Loucy (cell line): Measurements from ENCODE around the gene OTUD5.

Source experiments
- H2AFZ ChIP-seq: fragments of 200-600 bp; sonication (generic); 2 replicates; pipeline ENCODE4 v1.6.0; 2016; ENCODE audit warnings: antibody characterized with exemption, mild to moderate bottlenecking, low read length, moderate library complexity
- H3F3A ChIP-seq: fragments of 200-600 bp; 2 replicates; pipeline ENCODE4 v1.6.0; 2016; ENCODE audit warnings: antibody characterized with exemption, low read depth, mild to moderate bottlenecking
- H3K27me3 ChIP-seq: fragments of 200-600 bp; sonication (generic); 2 replicates; pipeline ENCODE4 v1.6.1; 2014; ENCODE audit warnings: low read length, mild to moderate bottlenecking; ENCODE audit not compliant: insufficient read depth, poor library complexity, severe bottlenecking
- H3K36me3 ChIP-seq: fragments of 200-600 bp; sonication (generic); 2 replicates; pipeline ENCODE4 v1.6.1; 2016; ENCODE audit warnings: low read length; ENCODE audit not compliant: insufficient read depth
- H3K4me1 ChIP-seq: fragments of 200-600 bp; sonication (generic); 2 replicates; pipeline ENCODE4 v1.5.1; 2014; ENCODE audit warnings: low read length, mild to moderate bottlenecking; ENCODE audit not compliant: insufficient read depth, poor library complexity, severe bottlenecking
- H3K4me2 ChIP-seq: fragments of 200-600 bp; sonication (generic); 2 replicates; pipeline ENCODE4 v1.6.0; 2014; ENCODE audit warnings: antibody characterized with exemption, low read length, low read depth, mild to moderate bottlenecking; ENCODE audit not compliant: poor library complexity, severe bottlenecking
- H3K4me3 ChIP-seq: fragments of 200-600 bp; sonication (generic); 2 replicates; pipeline ENCODE4 v1.5.1; 2014; ENCODE audit warnings: low read length, mild to moderate bottlenecking, mixed read lengths; ENCODE audit not compliant: poor library complexity, severe bottlenecking
- H3K79me2 ChIP-seq: fragments of 200-600 bp; sonication (generic); 2 replicates; pipeline ENCODE4 v1.6.1; 2014; ENCODE audit warnings: low read length; ENCODE audit not compliant: insufficient read depth
- H3K9ac ChIP-seq: fragments of 200-600 bp; sonication (generic); 2 replicates; pipeline ENCODE4 v1.6.0; 2014; ENCODE audit warnings: mild to moderate bottlenecking, low read depth, low read length, moderate library complexity; ENCODE audit not compliant: poor library complexity, severe bottlenecking
- H3K9me2 ChIP-seq: fragments of 200-600 bp; sonication (generic); replicated peaks from 2 replicates; pipeline ENCODE4 v1.6.1; 2016; ENCODE audit warnings: low read depth, low read length, mixed read lengths
- H3K9me3 ChIP-seq: fragments of 200-600 bp; sonication (generic); 2 replicates; pipeline ENCODE4 v1.6.1; 2014; ENCODE audit warnings: mild to moderate bottlenecking, antibody characterized with exemption, low read length, low read depth; ENCODE audit not compliant: insufficient read depth
- H4K20me1 ChIP-seq: fragments of 200-600 bp; sonication (generic); 2 replicates; pipeline ENCODE4 v1.6.0; 2014; ENCODE audit warnings: antibody characterized with exemption, low read length, mild to moderate bottlenecking; ENCODE audit not compliant: insufficient read depth, poor library complexity, severe bottlenecking
- CTCF ChIP-seq: fragments of 200-600 bp; sonication (generic); conservative IDR thresholded peaks from 2 replicates; pipeline ENCODE4 v1.5.1; 2014; ENCODE audit warnings: mild to moderate bottlenecking, antibody characterized with exemption, low read length
- EZH2phosphoT487 ChIP-seq: fragments of 200-600 bp; IDR thresholded peaks from 2 replicates; pipeline ENCODE4 v1.6.1; 2018; ENCODE audit warnings: antibody characterized with exemption, mild to moderate bottlenecking, moderate library complexity, borderline replicate concordance

Gene OTUD5

GRCh38 chrX:48978226-48978625 lies 20.8 kb upstream of the OTUD5 start:
- Histone ChIP-seq H3K9ac (no peak overlapping the region), H3K4me1 (no peaks in the 10 kb centered on the region), H3K9me3 (no peaks in the 10 kb centered on the region), H3K36me3 (peaks cover 27% of the 10 kb centered on the region; the same call in 1 of the 2 replicates), H2AFZ (no peak overlapping the region), H3K4me2 (no peak overlapping the region), H3F3A (no peaks in the 10 kb centered on the region), H3K27me3 (no peaks in the 10 kb centered on the region), H3K9me2 (no peaks in the 10 kb centered on the region), H3K79me2 (no peaks in the 10 kb centered on the region), H4K20me1 (no peaks in the 10 kb centered on the region), H3K4me3 (no peak overlapping the region)
- no peak for TF ChIP-seq CTCF
- TF ChIP-seq EZH2phosphoT487 = no peak

GRCh38 chrX:48976086-48976485 lies 18.7 kb upstream of the OTUD5 start:
- Histone ChIP-seq H3K27me3 (no peaks in the 10 kb centered on the region), H3K9me2 (no peaks in the 10 kb centered on the region), H3K4me1 (no peaks in the 10 kb centered on the region), H3K4me3 (no peak overlapping the region), H3K9me3 (no peaks in the 10 kb centered on the region), H3K36me3 (peaks cover 13% of the 10 kb centered on the region; the same call in 1 of the 2 replicates), H3K4me2 (no peak overlapping the region), H3K79me2 (no peaks in the 10 kb centered on the region), H2AFZ (no peak overlapping the region), H4K20me1 (no peaks in the 10 kb centered on the region), H3K9ac (no peak overlapping the region), H3F3A (no peaks in the 10 kb centered on the region)
- TF ChIP-seq CTCF (no peak), EZH2phosphoT487 (no peak)

- Histone ChIP-seq H3K9me3 (no peaks in the 10 kb centered on the region), H3K4me1 (no peaks in the 10 kb centered on the region), H4K20me1 (no peaks in the 10 kb centered on the region), H3K27me3 (no peaks in the 10 kb centered on the region), H3K79me2 (no peaks in the 10 kb centered on the region), H3K4me3 (no peak overlapping the region), H3K36me3 (peaks cover 10% of the 10 kb centered on the region; the same call in 1 of the 2 replicates), H3F3A (no peaks in the 10 kb centered on the region), H3K9ac (no peak overlapping the region), H3K4me2 (no peak overlapping the region), H3K9me2 (no peaks in the 10 kb centered on the region), H2AFZ (no peak overlapping the region)
- no peak for TF ChIP-seq EZH2phosphoT487
- TF ChIP-seq CTCF = no peak
These were observed 18.1 kb upstream of the OTUD5 start for GRCh38 chrX:48975541-48975940.
